ENCODE data around the gene SC5D.

Gene SC5D, protein sequence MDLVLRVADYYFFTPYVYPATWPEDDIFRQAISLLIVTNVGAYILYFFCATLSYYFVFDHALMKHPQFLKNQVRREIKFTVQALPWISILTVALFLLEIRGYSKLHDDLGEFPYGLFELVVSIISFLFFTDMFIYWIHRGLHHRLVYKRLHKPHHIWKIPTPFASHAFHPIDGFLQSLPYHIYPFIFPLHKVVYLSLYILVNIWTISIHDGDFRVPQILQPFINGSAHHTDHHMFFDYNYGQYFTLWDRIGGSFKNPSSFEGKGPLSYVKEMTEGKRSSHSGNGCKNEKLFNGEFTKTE

DNA sequence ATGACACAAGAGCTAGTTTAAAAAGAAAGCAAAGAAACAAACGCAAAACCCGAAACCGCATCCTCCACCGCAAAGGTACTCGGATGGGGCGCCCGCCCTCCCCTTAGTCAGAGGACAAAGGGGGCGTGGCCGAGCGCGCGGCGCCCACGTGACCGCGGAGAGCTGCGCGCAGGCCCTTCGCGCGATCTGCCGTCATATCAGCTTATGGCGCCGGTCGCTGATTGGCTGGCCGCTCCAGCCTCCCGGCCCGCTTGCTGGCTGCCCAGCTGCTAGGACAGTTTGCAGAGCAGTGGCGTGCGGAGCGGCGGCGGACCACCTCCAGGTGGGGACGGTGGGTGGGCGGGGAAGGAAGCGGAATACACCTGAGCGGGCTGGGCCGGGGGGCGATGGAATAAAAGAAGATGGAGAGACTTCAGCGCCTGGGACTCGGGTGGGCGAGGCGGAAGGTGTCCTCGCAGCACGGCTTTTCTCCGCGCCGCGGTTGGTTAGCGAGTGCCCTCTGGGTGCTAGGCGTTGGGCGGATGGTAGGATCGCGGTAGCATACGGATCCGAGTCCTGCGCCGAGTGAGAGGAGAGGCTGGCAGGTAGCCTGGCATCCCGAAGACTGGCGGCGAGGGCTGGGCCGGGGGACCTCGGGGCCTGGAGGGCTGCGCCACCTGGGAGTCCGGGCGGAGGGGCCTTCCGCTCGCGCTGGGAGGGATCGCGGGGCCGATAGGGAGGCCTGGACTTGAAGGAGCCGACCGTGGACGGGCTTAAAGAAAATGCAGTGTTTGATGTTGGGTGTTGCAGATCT lies at the start of gene SC5D:
TSS of gene SC5D (plus strand) at position 277 of the 793 bp plus-strand sequence. CDS start 10,605 bp downstream, outside the sequence.
- DNase-seq = peak; percentile 82

DNA sequence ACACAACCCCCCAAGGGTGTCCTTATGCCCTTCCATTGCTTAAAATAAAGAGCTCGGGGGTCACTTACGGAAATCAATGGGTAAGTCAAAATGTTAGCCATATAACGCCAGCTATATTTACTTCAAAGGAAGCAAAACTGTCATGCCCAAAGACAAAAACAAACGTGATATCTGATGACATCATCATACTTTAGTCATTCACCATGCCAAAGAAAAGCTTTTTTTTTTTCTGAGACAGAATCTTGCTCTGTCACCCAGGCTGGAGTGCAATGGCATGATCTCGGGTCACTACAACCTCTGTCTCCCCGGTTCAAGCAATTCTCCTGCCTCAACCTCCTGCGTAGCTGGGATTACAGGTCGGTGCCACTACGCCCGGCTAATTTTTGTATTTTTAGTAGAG lies 47.7 kb upstream of the SC5D start:
- DNase-seq = no peak

DNA sequence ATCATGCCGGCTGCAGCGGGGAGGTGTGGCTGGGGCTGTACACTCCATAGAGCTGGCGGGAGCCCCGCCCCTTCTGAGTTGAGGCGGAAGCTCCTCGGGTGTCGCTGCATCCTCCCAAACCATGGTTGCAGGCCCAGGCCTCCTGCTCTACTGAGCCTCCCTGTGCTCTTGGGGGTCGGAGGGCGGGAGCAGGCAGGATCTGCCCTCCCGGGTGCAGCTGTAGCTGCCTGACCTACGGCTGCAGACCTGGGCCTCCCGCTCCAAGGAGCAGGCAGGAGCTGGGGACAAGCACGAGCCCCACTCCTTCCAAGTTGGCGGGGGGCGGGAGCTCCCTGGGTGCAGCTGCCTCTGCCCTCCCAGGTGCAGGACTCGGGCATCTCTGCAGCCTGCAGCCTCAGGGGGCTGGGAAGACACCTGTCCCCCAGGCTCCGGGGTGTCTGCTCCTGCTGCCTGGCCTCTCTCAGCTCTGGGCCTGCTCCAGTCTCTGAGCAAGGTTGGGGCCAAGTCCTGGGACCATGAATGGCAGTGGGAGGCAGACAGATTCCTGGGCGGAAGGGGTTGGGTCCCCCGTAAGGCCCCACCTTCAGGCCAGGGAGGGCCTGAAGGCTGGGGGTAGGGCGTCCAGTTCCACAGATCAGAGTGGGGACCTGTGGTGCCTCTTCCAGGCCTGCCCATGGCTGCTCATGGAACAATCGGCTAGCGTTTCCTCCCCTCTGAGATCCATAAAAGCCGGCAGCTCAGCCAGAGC lies 46.4 kb upstream of the SC5D start:
- DNase-seq = no peak

DNA sequence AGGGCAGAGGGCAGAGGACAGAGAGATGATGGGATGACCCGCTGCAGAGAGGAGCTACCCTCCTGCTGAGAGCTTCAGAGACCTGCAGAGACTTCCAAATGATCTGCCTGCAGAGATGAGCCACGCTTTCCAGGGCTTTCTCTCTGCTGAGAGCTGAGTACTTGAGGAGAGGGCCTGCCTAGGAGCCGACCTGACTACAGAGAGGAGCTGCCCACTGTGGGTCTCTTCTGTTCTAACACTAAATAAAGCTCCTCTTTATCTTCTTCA lies 45.9 kb upstream of the SC5D start:
- DNase-seq = no peak

DNA sequence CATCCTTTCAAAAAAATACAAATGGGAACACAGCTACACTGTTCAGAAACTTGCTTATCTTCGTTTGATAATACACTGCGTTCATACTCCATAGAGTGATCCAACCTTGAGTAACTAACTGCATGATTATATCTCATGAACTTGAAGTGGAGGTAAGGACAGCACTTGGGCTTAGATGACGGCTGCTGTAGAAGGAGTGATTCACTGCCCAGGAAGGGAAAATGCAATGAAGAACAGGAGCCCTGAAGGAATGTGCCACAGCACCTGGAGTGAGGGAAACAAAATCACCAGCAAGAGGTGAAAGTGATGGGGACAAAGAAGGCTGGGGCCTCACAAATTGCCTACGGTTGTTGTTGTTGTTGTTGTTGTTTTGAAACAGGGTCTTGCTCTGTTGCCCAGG lies 44.1 kb upstream of the SC5D start:
- no peak for DNase-seq

DNA sequence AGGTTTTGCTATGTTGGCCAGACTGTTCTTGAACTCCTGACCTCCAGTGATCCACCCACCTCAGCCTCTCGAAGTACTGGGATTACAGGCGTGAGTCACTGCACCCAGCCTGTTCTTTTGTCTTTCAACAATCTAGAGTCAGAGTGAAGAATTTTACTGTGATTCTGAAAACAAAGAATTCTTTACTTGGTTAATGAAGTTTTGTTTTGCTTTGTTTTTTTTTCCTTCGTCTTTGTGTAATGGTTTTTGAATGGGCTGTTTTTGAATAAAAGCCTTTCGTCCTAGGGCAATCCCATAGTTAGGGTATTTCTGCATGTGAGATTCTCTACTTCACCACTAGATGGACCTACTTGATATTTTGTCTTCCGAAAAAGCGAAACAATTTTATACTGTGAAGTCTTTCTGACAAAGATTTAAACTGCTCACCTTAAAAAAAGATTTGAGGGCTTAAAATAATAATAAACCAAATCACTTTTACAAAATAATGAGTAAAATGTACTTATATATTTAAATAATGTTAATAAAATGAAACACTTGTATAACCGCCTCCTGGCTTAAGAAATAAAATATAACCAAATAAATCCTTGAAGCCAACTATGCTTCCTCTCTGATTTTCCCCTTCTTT lies 43.4 kb upstream of the SC5D start:
- no peak for DNase-seq

DNA sequence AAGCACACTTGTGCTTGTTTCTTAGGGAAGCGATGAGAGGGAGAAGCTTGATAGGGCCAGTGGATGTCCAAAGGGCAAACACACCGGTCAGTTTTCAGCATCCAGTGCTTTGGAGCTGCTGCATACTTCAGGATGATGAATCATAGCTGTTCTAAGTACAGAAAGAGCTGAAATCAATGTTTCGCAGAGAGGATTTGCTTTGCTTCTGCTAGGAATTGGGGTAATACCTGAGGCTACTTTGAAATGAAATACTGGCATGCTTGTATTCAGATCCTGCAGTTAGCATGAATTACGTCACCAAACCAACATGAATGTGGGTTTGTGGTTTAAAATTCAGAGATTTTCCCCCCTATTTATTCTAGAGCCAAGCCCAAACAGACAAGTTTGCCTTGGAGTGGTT lies 41.7 kb upstream of the SC5D start:
- DNase-seq = no peak

DNA sequence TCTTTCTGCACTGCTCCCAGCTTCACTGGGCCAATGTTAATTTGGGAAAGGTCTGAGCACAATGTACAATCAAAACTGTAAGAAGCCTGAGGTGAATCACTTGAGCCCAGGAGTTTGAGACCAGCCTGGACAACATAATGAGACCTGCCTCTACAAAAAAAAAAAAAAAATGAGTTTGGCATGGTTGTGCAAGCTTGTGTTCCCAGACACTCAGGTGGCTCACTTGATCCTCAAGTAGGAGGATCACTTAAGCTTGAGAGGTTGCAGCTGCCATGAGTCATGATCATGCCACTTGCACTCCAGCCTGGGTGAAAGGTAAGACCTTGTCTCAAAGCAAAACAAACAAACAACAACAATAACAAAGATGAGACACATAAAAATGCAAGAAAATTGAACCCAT lies 38.6 kb upstream of the SC5D start:
- no peak for DNase-seq

DNA sequence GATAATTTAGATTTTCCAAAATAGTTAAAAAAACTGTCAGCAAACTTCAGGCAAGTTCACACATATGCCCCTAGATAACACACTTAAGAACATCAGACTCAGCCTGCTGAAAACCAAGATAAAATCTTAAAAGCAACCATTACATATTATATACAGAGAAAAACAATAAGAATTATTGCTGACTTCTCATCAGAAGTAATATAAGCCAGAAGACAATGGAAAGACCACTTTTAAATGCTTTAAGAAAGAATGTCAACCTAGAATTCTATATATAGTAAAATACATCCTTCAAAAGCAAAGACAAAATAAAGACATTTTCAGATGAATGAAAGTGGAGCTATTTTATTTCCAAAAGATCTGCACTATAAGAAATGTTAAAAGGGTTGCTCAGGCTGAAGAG lies 37.8 kb upstream of the SC5D start:
- DNase-seq = no peak

DNA sequence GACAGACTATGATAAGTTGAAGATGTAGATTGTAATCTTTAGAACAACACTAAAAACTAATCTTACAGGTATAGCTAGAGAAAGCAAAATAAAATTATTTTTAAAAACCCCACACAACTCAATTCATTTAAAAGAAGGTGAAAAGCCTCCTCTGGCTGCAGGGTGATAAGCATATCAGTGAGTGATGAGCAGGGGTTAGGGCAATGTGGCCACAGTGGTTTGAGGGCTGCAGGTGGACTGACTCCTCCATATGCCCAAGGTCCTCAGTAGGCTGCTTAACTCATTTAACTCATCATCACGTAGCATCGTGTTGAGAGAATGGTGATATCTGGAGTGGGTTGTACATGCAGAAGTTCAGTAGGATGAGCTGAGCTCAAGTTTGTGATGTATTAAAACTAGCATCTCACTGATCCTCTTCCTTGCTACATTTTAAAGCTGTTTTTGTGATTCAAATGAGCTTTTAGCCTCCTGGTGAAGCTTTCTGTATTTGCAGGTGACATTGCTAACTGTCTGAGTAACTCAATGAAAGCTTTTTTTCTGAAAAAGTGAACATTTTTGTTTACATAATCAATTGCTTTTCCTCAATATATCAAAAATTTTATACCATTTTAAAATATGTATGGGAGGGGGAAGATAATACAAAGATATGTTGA lies 37.0 kb upstream of the SC5D start:
- no peak for DNase-seq

DNA sequence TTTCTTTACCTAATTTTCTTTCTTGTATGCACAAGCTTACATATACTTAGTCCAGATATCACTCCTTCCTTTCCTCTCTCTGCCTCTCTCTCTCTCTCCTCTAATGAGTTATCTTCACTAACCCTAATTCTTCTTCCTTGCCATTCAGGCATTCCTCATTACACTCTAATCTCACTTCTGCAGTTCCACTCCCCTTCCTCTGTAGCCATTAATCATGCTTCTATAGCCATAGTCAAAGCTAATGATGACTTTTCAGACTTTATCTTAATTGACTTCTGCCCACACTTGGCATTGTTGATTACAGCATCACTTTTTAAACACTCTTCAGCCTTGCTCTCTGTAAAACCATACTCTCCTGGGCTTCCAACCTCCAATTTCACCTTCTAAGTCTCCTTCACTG lies 35.3 kb upstream of the SC5D start:
- DNase-seq = no peak

DNA sequence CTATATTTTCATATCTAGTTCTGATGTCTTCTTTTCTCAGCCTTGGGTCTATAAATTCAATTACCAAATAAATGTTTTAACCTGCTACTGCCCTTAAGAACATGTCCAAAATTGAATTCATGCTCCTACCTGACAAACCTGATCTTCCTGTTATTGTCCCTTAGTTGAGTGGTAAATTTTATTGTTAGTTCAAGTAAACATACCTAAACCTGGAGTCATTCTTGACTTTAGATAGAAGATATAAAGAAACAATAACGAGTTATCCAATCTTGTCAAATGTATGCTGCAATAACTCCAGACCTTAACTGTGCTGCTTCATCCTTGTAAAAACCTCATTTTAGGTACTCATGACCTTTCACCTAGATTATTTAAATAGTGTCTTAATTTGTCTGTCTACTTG lies 34.6 kb upstream of the SC5D start:
- no peak for DNase-seq

DNA sequence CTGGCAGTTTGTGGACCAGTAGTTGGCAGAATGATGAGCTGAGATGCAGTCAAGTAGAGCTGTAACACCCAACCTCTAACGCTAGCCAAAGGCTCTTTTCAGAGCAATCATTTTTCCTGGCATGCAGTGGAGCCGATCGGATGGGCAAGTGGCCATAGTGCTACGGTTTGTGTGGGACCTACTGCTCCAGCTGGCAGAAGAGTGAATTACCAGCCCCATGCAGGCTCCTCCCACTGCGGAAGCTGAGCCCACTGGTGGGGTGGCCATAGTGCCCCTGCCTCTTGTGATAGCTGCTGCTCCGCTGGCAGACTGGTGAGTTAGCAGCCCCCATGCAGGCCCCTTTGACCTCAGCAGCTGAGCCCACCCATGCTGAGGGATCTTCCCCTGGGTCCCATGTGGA lies 27.0 kb upstream of the SC5D start:
- DNase-seq = no peak

DNA sequence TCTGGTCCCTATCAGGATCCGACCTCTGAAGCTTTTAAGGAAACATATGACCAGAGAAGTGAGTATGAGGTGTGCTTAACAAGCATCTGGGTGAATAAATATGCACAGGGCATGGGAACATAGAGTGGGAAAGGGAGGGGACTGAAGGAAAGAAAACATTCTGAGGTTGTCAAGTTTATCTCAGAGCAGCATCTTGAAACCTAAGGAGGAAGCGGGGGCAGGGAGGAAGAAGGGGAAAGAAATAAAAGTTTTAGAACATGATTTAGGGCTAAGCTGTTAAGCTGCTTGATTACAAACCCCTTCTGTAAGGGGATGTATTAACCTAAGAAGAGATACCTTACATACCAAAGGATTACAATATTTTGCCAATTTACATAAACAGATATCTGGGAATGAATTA lies 24.0 kb upstream of the SC5D start:
- DNase-seq = no peak

DNA sequence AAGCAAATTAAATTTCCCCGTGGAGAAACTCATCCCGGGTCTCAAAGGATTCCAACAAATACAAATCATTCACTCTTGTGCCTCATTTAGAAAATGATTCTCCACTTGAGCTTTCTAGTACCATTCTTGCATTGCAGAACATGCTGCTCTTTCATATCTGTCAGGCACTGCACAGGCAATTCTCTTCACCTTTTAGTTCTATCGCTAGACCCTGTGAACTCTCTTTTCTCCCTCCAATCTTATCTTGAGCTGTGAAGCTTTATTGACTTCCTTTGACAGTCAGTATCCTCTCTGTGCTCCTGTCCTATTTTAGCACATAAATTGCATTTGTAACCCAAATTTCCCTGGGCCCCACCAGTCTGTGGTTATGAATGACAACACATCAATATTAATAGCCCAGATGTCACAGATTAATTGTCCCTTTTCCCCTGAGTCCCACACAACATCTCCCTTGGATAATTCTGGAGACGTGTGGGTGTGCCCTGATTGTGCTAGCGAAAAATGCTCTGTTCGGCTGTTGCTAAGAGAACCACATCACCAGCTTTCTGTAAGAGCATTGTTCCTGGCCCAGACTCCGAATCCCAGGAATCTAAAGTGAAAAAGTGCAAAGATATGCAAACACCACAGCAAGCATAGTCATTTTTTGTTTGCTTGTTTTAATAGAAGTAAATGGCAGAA lies 22.4 kb upstream of the SC5D start:
- DNase-seq = no peak

DNA sequence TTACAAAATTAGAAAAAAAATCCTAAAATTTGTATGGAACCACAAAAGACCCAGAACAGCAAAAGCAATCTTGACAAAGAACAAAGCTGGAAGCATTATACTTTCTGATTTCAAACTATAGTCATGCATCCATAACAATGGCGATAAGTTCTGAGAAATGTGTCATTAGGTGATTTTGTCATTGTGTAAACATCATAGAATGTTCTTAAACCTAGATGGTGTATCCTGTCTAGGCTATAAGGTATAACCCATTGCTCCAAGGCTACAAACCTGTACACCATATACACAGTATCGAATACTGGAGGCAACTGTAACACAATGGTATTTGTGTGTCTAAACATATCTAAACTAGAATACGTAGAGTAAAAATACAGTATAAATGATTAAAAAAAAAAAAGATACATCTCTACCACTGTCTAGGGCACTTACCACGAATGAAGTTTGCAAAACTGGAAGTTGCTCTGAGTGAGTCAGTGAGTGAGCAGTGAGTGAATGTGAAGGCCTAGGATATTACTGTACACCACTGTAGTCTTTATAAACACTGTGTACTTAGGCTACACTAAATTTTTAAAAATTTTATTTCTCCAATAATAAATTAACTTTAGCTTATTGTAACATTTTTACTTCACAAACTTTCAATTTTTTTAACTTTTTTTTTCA lies 18.1 kb upstream of the SC5D start:
- DNase-seq = no peak

DNA sequence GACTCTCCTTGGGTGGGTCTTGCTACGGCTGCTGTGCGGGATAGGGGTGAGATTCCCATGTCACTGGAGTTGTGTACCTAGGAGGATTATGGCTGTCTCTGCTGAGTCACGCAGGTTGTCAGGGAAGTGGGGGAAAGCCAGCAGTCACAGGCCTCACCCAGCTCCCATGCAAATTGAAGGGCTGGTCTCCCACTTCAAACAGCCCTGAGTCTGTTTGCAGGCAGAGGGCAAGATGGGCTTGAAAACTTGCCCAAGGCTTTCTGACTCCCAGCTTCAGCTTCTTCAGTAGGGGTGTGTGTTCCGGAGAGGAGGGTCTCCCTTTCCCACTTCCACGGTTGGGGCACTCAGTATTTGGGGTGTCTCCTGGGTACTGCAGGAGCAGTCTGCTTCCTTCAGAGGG lies 10.9 kb upstream of the SC5D start:
- no peak for DNase-seq

DNA sequence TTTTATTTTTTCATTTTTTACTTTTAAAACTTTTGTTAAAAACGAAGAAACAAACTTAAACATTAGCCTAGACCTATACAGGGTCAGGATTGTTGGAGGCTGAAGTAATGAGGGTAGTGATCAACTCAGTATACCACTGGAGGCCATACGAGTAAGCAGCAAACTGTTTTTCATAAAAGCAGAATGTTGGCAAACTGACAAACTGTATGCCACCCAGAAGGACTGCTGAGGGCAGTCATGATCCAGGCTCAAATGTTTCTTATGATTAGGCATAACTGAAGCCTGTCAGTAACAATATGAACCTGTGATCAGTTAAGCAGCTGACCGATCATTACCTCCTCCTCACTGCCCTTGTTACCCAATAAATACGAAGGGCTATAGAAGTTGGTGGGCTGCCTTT lies 10.2 kb upstream of the SC5D start:
- no peak for DNase-seq

DNA sequence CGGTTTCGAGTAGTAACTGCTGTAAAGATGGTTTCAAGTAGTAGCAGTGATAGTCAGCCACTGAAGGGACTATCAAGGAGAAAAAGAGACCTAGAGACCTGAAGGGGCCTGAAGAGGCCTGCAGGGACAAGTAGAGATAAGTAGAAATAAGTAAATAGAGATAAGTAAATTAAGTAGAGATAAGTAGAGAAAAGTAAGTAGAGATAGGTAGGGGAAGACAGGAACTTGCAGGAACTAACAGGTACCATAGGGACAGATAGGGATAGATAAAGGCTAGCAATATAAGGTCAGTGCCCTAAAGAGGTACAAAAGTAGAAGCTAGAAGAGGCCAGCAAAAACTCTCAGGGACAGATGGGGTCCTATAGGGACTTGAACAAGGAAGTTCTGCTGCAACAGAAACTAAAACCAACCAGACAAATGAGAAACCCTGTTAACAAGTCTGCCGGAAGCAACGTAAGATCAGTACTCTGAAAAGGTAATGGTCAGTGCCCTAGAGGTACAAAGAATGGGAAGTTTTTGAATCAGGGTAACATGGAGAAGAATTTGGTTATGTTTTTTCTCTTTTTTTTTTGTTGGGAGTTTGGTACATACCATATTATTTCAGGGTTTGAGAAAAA lies 9.6 kb upstream of the SC5D start:
- DNase-seq = no peak

DNA sequence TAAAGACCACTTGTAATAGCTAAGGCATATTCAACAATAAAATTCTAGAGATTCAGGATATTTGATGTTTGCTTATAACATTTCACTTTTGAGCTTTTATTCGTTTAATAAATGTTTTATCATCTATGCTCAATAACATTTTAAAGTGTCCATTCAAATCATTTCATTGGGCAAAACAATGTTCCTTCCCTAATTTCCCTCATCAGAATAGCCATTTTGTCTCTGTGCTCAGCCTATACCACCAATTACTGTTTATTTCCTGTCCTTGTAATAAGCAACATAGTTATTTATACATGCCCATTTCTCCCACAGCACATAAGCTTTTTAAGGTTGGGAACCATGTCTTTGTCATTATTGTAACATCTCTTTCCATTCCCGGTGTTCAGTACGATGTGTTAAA lies 1.3 kb upstream of the SC5D start:
- DNase-seq = no peak

DNA sequence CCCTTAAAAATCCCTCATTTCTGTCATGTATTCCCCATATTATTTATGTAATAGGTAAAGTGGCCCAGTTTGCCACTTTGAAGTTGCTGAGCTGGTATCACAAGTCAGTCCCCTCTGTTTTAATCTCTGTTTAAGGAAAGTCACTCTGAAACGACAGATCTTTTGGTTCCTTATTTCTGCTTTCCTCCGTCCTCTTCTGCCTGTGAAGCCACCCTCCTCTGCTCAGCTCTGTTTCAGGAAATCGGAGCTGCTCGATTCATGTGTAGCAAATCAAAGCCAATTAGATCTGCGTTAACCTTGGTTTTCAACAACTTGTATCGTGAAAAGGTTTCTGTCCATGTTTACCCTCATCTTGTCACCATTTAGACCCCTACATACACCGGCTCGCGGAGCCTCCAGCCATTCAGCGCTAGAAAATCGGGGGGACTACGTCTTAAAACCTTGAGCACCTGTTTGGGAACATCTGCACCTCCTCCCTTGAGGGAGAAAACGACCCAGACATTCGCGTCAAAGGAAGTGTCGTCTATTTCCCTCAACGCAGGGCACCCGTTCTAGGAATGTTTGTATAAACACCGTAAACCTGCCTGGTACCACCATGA lies 576 bp upstream of the SC5D start:
- no peak for DNase-seq

All from NCI-H1436 treated with DMSO at 0.1 percent for 48 hours (cell line).